CD4-positive, alpha-beta T cell (primary cell): ENCODE results near the gene WIZ. TPM values are rescaled to one million over a fixed set of nuclear protein-coding genes. Genes with fewer than 3 reads are reported as not detected.

Experiments used
- ATAC-seq: fragments of 200-7000 bp; cut with Tn5 transposase; one replicate; pipeline ENCODE4 v1.10.0; 2022; ENCODE audit warnings: mild to moderate bottlenecking; ENCODE audit not compliant: poor library complexity
- CTCF ChIA-PET: fragments of 350-600 bp; sonication (Branson Sonifier 250); formaldehyde crosslinking; loops from one replicate; lab custom pipeline; 2021; ENCODE audit warnings: antibody characterized with exemption, inconsistent platforms; lab: Charles Lee
- POLR2A ChIA-PET: fragments of 350-600 bp; sonication (Branson Sonifier 250); formaldehyde crosslinking; loops from one replicate; lab custom pipeline; 2021; ENCODE audit warnings: antibody characterized with exemption, inconsistent platforms; lab: Charles Lee
- DNase-seq, 14 experiments: peaks; one replicate each; pipeline ENCODE4 v3.0.0-alpha.2; 2013 to 2020; ENCODE audit warnings: mixed read lengths in 2 of 14
- H3K27ac ChIP-seq, 2 donors: one replicate each; pipeline versions ENCODE4 v1.5.1 to v1.7.0; 2013; ENCODE audit warnings: low read length in 2 of 2, low read depth in 1 of 2, mild to moderate bottlenecking in 1 of 2
- H3K27me3 ChIP-seq, 2 experiments: 1 replicate in 1 of 2; 2 replicates in 1 of 2; pipeline versions ENCODE4 v1.6.1 to v1.7.0; 2013; ENCODE audit warnings: low read length in 2 of 2, control low read depth in 1 of 2, mild to moderate bottlenecking in 1 of 2, moderate library complexity in 1 of 2; ENCODE audit not compliant: insufficient read depth in 2 of 2, control insufficient read depth in 1 of 2
- H3K36me3 ChIP-seq: one replicate; pipeline ENCODE4 v1.6.1; 2013; ENCODE audit warnings: low read length, control low read depth; ENCODE audit not compliant: insufficient read depth
- H3K4me1 ChIP-seq: one replicate; pipeline ENCODE4 v1.6.1; 2013; ENCODE audit warnings: low read length, control low read depth; ENCODE audit not compliant: insufficient read depth
- H3K4me3 ChIP-seq: one replicate; pipeline ENCODE4 v1.5.1; 2013; ENCODE audit warnings: mild to moderate bottlenecking, low read length, moderate library complexity
- H3K9me3 ChIP-seq, 2 experiments: 1 replicate in 1 of 2; 2 replicates in 1 of 2; pipeline versions ENCODE4 v1.6.1 to v1.7.0; 2013; ENCODE audit warnings: low read length in 2 of 2, mild to moderate bottlenecking in 2 of 2, control low read depth in 1 of 2, moderate library complexity in 1 of 2; ENCODE audit not compliant: control insufficient read depth in 1 of 2, insufficient read depth in 1 of 2
- H3K27ac Mint-ChIP-seq: one replicate; pipeline ENCODE4 v1.8.0; 2020; ENCODE audit warnings: mixed read lengths
- H3K27me3 Mint-ChIP-seq: one replicate; pipeline ENCODE4 v1.8.0; 2021; ENCODE audit warnings: mixed read lengths
- H3K36me3 Mint-ChIP-seq: one replicate; pipeline ENCODE4 v1.8.0; 2021; ENCODE audit warnings: low read depth, mixed read lengths
- H3K4me1 Mint-ChIP-seq: one replicate; pipeline ENCODE4 v1.8.0; 2021; ENCODE audit warnings: low read depth, mixed read lengths
- H3K4me3 Mint-ChIP-seq: one replicate; pipeline ENCODE4 v1.8.0; 2020; ENCODE audit warnings: mild to moderate bottlenecking, mixed read lengths
- H3K9me3 Mint-ChIP-seq: one replicate; pipeline ENCODE4 v1.8.0; 2020; ENCODE audit warnings: mixed read lengths
- intact Hi-C, 2 experiments: fragments of 100-400 bp; cut with DNase I in 1 of 2; cut with micrococcal nuclease in 1 of 2; formaldehyde crosslinking; loops; one replicate each; pipeline versions ENCODE4 v1.15.1 to v1.9.0; 2023 to 2025; cut with DNase I, micrococcal nuclease
- total RNA-seq, 174 experiments: library from RNA in 2 of 174; stranded (reverse) in 2 of 174; gene quantifications; one replicate each; pipeline ENCODE4 v1.2.3 and lab custom pipeline; 2021 to 2026
- TF ChIP-seq, protein P1 (sequence below): fragments of 200-600 bp; IDR thresholded peaks from one replicate; pipeline ENCODE4 v1.8.0; 2022; ENCODE audit warnings: antibody characterized with exemption, mild to moderate bottlenecking

WIZ gene
- total RNA-seq, 2 experiments from 2014 or later: 12.9 to 14.3 TPM

DNA sequence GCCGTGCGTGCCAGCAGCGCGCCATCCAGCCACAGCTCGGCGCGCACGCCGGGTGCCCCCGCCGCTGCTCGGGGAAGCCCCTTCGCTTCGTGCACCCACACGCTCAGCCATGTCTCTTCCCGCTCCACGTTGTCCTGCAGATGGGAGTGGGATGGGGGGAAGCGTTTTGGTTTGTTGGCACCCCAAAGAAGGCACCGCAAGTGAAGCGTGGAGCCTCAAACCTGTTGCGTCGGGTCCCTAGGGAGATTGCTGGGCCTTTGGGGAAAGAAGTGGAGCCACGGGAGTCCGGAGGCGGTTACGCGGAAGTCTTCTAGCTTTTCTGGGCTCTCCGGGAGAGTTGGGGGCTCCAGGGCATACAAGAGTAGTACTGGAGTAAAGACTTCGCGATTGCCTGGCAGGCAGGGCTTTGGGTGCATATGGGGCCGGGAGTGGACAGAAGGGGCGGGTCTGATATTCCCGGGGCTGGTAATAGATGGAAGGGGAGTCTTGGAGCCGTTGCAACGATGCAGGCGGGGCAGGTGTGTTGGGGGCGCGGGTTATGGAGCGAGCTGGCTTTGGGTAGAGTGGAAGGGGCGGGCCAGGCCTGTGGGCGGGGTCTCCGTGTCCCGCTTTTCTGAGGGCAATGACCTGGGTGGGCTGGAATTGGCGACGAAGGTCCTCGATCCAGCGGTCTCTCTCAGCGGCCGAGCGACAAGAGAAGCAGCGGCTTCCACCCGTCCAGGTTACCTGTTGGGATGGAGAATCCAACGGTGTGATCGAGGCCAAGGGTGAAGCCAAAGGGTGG, 8.1 kb upstream of the WIZ start:
- no peaks in the 10 kb centered on the region for H3K9me3 ChIP-seq
- Mint-ChIP-seq H3K27me3 (no peaks in the 10 kb centered on the region), H3K9me3 (no peaks in the 10 kb centered on the region), H3K36me3 (peaks cover 71% of the 10 kb centered on the region), H3K4me3 (peak overlapping the region; percentile 11), H3K4me1 (peaks cover 27% of the 10 kb centered on the region), H3K27ac (no peak overlapping the region)
- no peaks in the 10 kb centered on the region for H3K27me3 ChIP-seq
- ATAC-seq: no peak
- no peak overlapping the region for H3K27ac ChIP-seq
- intact Hi-C loops: no loop called here
- peaks cover 54% of the 10 kb centered on the region for H3K4me1 ChIP-seq
- POLR2A ChIA-PET: interaction anchor here (0.5 to 2.3 kb wide), 2 partner anchors 39 to 832 kb away, joined by 4 to 9 read pairs; partner anchors contain the start of gene AKAP8L
- H3K36me3 ChIP-seq: peaks cover 82% of the 10 kb centered on the region
- TF ChIP-seq, protein P1, sequence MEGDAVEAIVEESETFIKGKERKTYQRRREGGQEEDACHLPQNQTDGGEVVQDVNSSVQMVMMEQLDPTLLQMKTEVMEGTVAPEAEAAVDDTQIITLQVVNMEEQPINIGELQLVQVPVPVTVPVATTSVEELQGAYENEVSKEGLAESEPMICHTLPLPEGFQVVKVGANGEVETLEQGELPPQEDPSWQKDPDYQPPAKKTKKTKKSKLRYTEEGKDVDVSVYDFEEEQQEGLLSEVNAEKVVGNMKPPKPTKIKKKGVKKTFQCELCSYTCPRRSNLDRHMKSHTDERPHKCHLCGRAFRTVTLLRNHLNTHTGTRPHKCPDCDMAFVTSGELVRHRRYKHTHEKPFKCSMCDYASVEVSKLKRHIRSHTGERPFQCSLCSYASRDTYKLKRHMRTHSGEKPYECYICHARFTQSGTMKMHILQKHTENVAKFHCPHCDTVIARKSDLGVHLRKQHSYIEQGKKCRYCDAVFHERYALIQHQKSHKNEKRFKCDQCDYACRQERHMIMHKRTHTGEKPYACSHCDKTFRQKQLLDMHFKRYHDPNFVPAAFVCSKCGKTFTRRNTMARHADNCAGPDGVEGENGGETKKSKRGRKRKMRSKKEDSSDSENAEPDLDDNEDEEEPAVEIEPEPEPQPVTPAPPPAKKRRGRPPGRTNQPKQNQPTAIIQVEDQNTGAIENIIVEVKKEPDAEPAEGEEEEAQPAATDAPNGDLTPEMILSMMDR: no peak
- DNase-seq: no peak
- CTCF ChIA-PET: no interaction called here
- H3K4me3 ChIP-seq: no peak overlapping the region

DNA sequence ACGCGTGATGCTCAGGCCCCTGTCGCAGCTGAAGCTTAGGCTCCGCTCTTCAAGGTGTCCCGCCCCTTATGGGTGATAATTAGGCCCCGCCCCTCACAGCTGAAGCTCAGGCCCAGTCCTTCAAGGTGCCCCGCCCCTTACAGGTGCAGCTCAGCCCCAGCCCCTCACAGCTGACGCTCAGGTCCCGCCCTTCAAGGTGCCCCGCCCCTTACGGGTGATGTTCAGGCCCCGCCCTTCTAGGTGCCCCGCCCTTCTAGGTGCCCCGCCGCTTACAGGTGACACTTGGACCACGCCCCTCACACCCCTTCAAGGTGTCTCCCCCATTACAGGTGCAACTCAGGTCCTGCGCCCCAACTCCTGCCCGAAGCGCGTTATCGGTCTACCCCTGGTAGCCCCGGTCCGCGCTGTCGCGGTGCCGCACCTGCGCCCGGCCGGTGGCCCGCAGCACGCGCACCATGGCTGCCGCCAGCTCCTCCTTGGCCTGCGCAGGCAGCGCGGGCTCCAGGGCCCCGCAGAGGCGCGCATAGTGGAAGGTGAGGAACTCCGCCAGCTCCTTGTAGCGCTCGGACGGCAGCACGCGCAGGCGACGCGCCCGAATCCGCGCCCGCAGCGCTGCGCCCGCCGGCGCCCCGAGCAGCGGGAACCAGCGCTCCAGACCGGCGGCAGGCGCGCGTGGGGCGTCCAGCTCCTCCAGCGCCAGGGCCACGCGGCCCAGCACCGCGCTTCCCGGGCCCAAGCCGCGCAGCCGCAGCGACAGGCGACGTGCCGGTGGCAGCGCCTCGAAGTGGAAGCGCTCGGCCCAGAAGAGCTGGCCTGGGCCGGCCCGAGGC, 7.3 kb upstream of the WIZ start:
- ChIA-PET CTCF (no interaction called here), POLR2A (interaction anchor here (2.3 to 3.1 kb wide), 2 partner anchors 10 to 38 kb away, joined by 9 read pairs; partner anchors contain the start of gene AKAP8L)
- H3K4me1 Mint-ChIP-seq: peaks cover 27% of the 10 kb centered on the region
- H3K36me3 Mint-ChIP-seq: peaks cover 68% of the 10 kb centered on the region
- DNase-seq: peak in 1 of 14 experiments; percentile 50
- no peak overlapping the region for H3K4me3 Mint-ChIP-seq
- Histone ChIP-seq H3K9me3 (no peaks in the 10 kb centered on the region), H3K4me1 (peaks cover 46% of the 10 kb centered on the region), H3K27ac (no peak overlapping the region), H3K36me3 (peaks cover 89% of the 10 kb centered on the region), H3K27me3 (no peaks in the 10 kb centered on the region), H3K4me3 (no peak overlapping the region)
- H3K9me3 Mint-ChIP-seq: no peaks in the 10 kb centered on the region
- no peaks in the 10 kb centered on the region for H3K27me3 Mint-ChIP-seq
- TF ChIP-seq, protein P1: no peak
- H3K27ac Mint-ChIP-seq: no peak overlapping the region
- no peak for ATAC-seq
- intact Hi-C loops: no loop called here

DNA sequence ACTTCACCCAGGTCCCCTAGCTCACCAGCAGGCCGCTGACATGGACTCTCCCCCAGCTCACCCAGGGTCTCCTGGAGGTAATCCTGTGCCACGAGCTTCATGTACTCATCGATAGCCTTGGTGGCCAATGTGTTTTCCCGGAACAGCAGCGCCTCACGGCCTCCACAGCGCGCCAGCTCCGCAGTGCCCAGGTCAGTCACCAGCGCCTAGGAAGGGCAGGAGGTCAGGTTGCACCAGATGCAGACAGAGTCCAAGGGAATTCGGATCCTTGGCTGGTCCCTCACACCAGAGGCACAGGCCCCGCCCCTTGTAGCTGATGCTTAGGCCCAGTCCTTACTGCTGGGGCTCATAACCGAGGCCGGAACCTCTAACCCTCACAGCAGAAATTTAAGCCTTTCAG, 6.7 kb upstream of the WIZ start:
- Histone ChIP-seq H3K9me3 (no peaks in the 10 kb centered on the region), H3K4me3 (no peak overlapping the region), H3K4me1 (peaks cover 45% of the 10 kb centered on the region), H3K36me3 (peaks cover 91% of the 10 kb centered on the region), H3K27me3 (no peaks in the 10 kb centered on the region), H3K27ac (peak overlapping the region in 1 of 2 donors; percentile 21)
- DNase-seq (no peak), ATAC-seq (no peak)
- Mint-ChIP-seq H3K4me3 (no peak overlapping the region), H3K27ac (no peak overlapping the region), H3K4me1 (peaks cover 22% of the 10 kb centered on the region), H3K36me3 (peaks cover 68% of the 10 kb centered on the region), H3K9me3 (no peaks in the 10 kb centered on the region), H3K27me3 (no peaks in the 10 kb centered on the region)
- TF ChIP-seq, protein P1: no peak
- ChIA-PET POLR2A (interaction anchor here (2.3 to 3.1 kb wide), 2 partner anchors 11 to 37 kb away, joined by 9 read pairs; partner anchors contain the start of gene AKAP8L), CTCF (no interaction called here)
- intact Hi-C loops: no loop called here
